Endodermal cell (in vitro differentiated cells): ENCODE measurements around the gene ADSL. TPM values are rescaled to one million over a fixed set of nuclear protein-coding genes. Genes with fewer than 3 reads are reported as not detected.

ENCODE experiments used
- DNase-seq: peaks from one replicate; pipeline ENCODE4 v3.0.0-alpha.2; 2017
- H3K27ac ChIP-seq: 2 replicates; pipeline ENCODE4 v1.5.1; 2013; ENCODE audit warnings: mild to moderate bottlenecking, low read depth, low read length, moderate library complexity
- H3K27me3 ChIP-seq: 2 replicates; pipeline ENCODE4 v1.6.1; 2013; ENCODE audit warnings: mild to moderate bottlenecking, low read length, moderate library complexity; ENCODE audit not compliant: insufficient read depth, control insufficient read depth, poor library complexity, severe bottlenecking
- H3K36me3 ChIP-seq: 2 replicates; pipeline ENCODE4 v1.7.0; 2013; ENCODE audit warnings: mild to moderate bottlenecking, low read length, moderate library complexity; ENCODE audit not compliant: control insufficient read depth, insufficient read depth
- H3K4me1 ChIP-seq: one replicate; pipeline ENCODE4 v1.7.0; 2013; ENCODE audit warnings: low read length; ENCODE audit not compliant: control insufficient read depth, insufficient read depth
- H3K4me3 ChIP-seq: 2 replicates; pipeline ENCODE4 v1.5.1; 2013; ENCODE audit warnings: mild to moderate bottlenecking, low read length, moderate library complexity
- H3K9ac ChIP-seq: 2 replicates; pipeline ENCODE4 v1.6.1; 2013; ENCODE audit warnings: mild to moderate bottlenecking, low read length, moderate library complexity; ENCODE audit not compliant: poor library complexity, severe bottlenecking; ENCODE audit errors: extremely low read depth
- H3K9me3 ChIP-seq: 2 replicates; pipeline ENCODE4 v1.6.1; 2013; ENCODE audit warnings: mild to moderate bottlenecking, low read length, moderate library complexity; ENCODE audit not compliant: control insufficient read depth
- H3K27ac Mint-ChIP-seq: 2 replicates; pipeline ENCODE4 v1.8.0; 2020; ENCODE audit warnings: mixed read lengths
- H3K27me3 Mint-ChIP-seq: 2 replicates; pipeline ENCODE4 v1.8.0; 2021; ENCODE audit warnings: mild to moderate bottlenecking, mixed read lengths; ENCODE audit not compliant: insufficient read depth
- H3K36me3 Mint-ChIP-seq: 2 replicates; pipeline ENCODE4 v1.8.0; 2020; ENCODE audit warnings: low read depth, mixed read lengths
- H3K4me1 Mint-ChIP-seq: 2 replicates; pipeline ENCODE4 v1.8.0; 2020; ENCODE audit warnings: mixed read lengths
- H3K4me3 Mint-ChIP-seq: 2 replicates; pipeline ENCODE4 v1.8.0; 2020; ENCODE audit warnings: mild to moderate bottlenecking, moderate library complexity, mixed read lengths
- H3K9me3 Mint-ChIP-seq: 2 replicates; pipeline ENCODE4 v1.8.0; 2020; ENCODE audit warnings: mild to moderate bottlenecking, mixed read lengths
- WGBS, 2 experiments: methylation state at CpG; one replicate each; pipeline versions ENCODE4 v1.1.5 to v1.1.7; 2013; ENCODE audit warnings: missing lambda C conversion rate in 2 of 2, mixed read lengths in 1 of 2; ENCODE audit not compliant: insufficient coverage in 1 of 2, insufficient read length in 1 of 2; 5-methylcytosine and 5-hydroxymethylcytosine counted together
- total RNA-seq, 2 donors: library from RNA; stranded (reverse); fragmentation: NEBNext Ultra II Directional in 1 of 2; extraction: Animal tissue kit (Norgen Biotek cat#: 25700) in 1 of 2; gene quantifications; 2 replicates in 1 of 2; 3 replicates in 1 of 2; pipeline ENCODE4 v1.2.1, GENCODE V29; 2021
- TF ChIP-seq, protein P1 (sequence below): fragments of 200-600 bp; sonication (generic); conservative IDR thresholded peaks from 2 replicates; pipeline ENCODE4 v1.5.0; 2021; ENCODE audit warnings: antibody characterized with exemption, mild to moderate bottlenecking

ADSL gene
- total RNA-seq, 2 donors from 2014 or later: 107 to 118 TPM

DNA sequence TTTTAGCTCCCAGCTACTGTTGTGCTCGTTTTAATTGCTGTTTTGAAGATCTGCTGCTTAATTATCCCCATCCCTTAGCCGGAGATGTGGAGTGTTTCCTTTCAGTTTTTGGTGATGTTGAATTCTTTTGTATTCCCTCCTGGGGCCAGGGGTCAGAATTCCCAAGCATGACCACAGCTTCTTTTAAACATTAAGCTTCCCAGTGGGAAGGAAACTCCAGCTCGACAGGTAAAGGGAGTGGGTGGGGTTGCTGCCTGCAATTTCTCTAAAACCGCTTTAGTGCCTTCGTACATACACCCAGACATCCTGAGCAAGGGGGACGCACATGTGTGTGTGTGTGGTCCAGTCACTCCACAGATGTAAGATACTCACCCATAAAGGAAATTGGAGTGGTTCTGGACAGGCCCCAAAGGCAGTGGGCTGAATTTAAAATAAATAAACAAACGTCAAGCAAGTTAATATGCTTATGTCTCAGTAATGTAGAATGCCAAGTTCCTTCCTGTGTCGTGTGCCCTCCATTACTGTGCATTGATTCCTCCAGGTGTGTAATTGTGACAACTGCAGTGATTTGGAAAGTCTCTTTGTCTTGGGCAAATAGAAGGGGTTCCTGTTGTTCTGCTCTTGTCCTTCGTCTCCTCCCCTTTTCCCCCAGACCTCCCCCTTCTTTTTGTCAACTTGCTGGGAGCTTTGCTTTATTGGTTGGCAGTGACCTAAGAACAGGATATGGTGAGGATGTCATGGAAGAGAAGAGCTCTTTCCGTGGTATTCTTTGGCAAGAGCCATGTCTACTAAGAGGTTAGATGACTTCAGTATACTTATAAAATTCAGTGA is 19.2 kb upstream of the ADSL start:
- Mint-ChIP-seq H3K9me3 (no peaks in the 10 kb centered on the region), H3K27me3 (no peaks in the 10 kb centered on the region), H3K4me1 (peaks cover 69% of the 10 kb centered on the region), H3K4me3 (peak overlapping the region; percentile 18), H3K36me3 (peaks cover 24% of the 10 kb centered on the region), H3K27ac (peak overlapping the region; percentile 86)
- H3K4me1 ChIP-seq: peaks cover 18% of the 10 kb centered on the region
- no peak overlapping the region for H3K27ac ChIP-seq
- H3K36me3 ChIP-seq: peaks cover 20% of the 10 kb centered on the region
- H3K9ac ChIP-seq: no peak overlapping the region
- WGBS, 2 experiments: 77 to 82% methylated on average over 4 to 9 of the region's 10 CpGs
- no peak overlapping the region for H3K4me3 ChIP-seq
- DNase-seq: peak; percentile 68
- TF ChIP-seq, protein P1, sequence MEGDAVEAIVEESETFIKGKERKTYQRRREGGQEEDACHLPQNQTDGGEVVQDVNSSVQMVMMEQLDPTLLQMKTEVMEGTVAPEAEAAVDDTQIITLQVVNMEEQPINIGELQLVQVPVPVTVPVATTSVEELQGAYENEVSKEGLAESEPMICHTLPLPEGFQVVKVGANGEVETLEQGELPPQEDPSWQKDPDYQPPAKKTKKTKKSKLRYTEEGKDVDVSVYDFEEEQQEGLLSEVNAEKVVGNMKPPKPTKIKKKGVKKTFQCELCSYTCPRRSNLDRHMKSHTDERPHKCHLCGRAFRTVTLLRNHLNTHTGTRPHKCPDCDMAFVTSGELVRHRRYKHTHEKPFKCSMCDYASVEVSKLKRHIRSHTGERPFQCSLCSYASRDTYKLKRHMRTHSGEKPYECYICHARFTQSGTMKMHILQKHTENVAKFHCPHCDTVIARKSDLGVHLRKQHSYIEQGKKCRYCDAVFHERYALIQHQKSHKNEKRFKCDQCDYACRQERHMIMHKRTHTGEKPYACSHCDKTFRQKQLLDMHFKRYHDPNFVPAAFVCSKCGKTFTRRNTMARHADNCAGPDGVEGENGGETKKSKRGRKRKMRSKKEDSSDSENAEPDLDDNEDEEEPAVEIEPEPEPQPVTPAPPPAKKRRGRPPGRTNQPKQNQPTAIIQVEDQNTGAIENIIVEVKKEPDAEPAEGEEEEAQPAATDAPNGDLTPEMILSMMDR: no peak
- no peaks in the 10 kb centered on the region for H3K9me3 ChIP-seq
- H3K27me3 ChIP-seq: no peaks in the 10 kb centered on the region

DNA sequence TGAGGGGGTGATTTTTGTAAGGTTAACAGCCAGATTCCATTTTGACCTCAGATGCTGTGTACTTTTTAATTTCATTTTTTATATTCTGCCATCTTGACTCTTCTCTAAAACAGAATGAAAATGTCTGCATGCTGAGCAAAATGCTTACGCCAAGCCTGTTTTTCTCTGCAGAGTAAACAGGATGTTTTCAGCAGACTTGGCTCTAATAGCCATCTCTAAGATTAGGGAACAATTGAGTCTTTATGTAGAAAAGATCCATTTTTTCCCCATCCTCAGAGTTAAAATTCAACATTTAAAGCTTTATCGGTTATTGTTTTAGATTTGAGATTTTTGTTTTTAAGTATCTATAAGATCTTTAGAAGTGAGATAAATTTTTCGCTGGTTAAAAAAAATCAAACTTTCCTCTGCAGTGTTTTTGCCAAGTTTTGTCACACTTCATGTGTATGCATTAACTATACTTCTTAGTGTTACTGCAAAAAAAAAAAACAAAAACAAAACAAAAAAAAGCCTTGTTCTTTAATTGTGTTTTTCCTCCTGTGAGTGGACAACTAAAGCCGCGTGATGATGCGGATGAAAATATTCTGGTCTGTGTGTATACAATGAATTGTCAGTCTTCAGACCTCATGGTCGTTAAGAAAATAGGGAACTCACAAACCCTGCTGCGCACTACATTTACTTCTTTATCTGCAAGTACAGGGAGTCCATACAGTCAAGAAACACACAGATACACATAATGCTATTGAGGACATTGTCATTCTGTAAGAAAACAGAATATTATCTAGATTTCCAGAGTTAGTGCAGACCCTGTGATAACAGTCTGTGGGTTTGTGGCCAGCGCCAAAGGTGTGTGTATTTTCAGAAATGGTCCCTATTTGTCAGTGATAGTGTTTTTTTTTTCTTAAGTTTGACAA is 17.5 kb upstream of the ADSL start:
- H3K4me1 ChIP-seq: peaks cover 18% of the 10 kb centered on the region
- H3K27me3 ChIP-seq: no peaks in the 10 kb centered on the region
- Mint-ChIP-seq H3K27me3 (no peaks in the 10 kb centered on the region), H3K4me3 (peak overlapping the region; percentile 22), H3K36me3 (peaks cover 14% of the 10 kb centered on the region), H3K27ac (peak overlapping the region; percentile 86), H3K4me1 (peaks cover 83% of the 10 kb centered on the region), H3K9me3 (no peaks in the 10 kb centered on the region)
- H3K27ac ChIP-seq: no peak overlapping the region
- no peak overlapping the region for H3K4me3 ChIP-seq
- WGBS, 2 experiments: 95 to 100% methylated on average over 1 to 9 of the region's 9 CpGs
- peaks cover 4% of the 10 kb centered on the region for H3K36me3 ChIP-seq
- DNase-seq: no peak
- no peak overlapping the region for H3K9ac ChIP-seq
- H3K9me3 ChIP-seq: no peaks in the 10 kb centered on the region
- TF ChIP-seq, protein P1: no peak

DNA sequence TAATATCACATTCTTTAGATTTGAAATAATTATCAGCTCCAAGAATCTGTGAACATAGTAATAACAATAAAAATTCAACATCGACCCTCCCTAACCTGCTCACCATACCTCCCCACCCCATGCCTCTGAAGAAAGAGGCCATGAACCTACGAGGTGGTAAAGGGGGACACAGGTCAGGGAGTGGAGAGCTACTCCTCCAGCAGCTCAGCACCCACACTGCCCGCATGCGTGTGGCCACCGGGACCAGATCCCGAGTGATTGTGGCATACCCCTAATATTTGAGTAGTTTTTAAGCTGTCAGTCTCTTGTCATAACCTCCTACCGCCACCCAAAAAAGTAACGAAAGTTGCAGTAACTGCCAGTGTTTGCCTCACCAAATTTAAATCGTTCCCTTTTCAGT is 16.8 kb upstream of the ADSL start:
- Histone ChIP-seq H3K27me3 (no peaks in the 10 kb centered on the region), H3K4me3 (no peak overlapping the region), H3K9me3 (no peaks in the 10 kb centered on the region), H3K9ac (no peak overlapping the region), H3K4me1 (peaks cover 21% of the 10 kb centered on the region), H3K27ac (no peak overlapping the region), H3K36me3 (peaks cover 4% of the 10 kb centered on the region)
- Mint-ChIP-seq H3K36me3 (peaks cover 8% of the 10 kb centered on the region), H3K4me3 (no peak overlapping the region), H3K9me3 (no peaks in the 10 kb centered on the region), H3K27me3 (no peaks in the 10 kb centered on the region), H3K27ac (no peak overlapping the region), H3K4me1 (peaks cover 85% of the 10 kb centered on the region)
- TF ChIP-seq, protein P1: no peak
- WGBS, 2 experiments: 95 to 100% methylated on average over 3 to 9 of the region's 9 CpGs
- DNase-seq: no peak
